ENCODE data around the gene TEDDM1. TPM values are rescaled to one million over a fixed set of nuclear protein-coding genes. Genes with fewer than 3 reads are reported as not detected.
A peak's percentile ranks its signal among the peaks of the same experiment; 100 is the strongest.

The TEDDM1 gene
- total and polyA plus RNA-seq, 10 donors = not detected

GRCh38 chr1:182428043-182428442 is 27.6 kb upstream of the TEDDM1 start:
- no peak for DNase-seq
- Histone ChIP-seq H3K4me3 (no peak overlapping the region), H3K9me3 (no peaks in the 10 kb centered on the region), H3K36me3 (no peaks in the 10 kb centered on the region), H3K27me3 (replicated peaks in 1 of 7) (no peaks in the 10 kb centered on the region), H3K4me1 (peaks cover 0 to 12% (median 2%) of the 10 kb centered on the region in 6 donors), H3K27ac (no peak overlapping the region)
- 77 to 96% (median 89%) methylated on average over 2 of the region's 2 CpGs for WGBS, 5 donors
- TF ChIP-seq POLR2A (IDR thresholded peaks at IDR 0.05) (no peak), POLR2AphosphoS5 (IDR thresholded peaks at IDR 0.05) (no peak)
- TF ChIP-seq, protein P1, sequence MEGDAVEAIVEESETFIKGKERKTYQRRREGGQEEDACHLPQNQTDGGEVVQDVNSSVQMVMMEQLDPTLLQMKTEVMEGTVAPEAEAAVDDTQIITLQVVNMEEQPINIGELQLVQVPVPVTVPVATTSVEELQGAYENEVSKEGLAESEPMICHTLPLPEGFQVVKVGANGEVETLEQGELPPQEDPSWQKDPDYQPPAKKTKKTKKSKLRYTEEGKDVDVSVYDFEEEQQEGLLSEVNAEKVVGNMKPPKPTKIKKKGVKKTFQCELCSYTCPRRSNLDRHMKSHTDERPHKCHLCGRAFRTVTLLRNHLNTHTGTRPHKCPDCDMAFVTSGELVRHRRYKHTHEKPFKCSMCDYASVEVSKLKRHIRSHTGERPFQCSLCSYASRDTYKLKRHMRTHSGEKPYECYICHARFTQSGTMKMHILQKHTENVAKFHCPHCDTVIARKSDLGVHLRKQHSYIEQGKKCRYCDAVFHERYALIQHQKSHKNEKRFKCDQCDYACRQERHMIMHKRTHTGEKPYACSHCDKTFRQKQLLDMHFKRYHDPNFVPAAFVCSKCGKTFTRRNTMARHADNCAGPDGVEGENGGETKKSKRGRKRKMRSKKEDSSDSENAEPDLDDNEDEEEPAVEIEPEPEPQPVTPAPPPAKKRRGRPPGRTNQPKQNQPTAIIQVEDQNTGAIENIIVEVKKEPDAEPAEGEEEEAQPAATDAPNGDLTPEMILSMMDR (IDR thresholded peaks at IDR 0.05 in 8 of 11, conservative IDR thresholded peaks at IDR 0.05 in 3 of 11) = no peak
- intact Hi-C loops (cut with DNase I; ENCODE audit: low total_unique reads) = no loop called here

DNA sequence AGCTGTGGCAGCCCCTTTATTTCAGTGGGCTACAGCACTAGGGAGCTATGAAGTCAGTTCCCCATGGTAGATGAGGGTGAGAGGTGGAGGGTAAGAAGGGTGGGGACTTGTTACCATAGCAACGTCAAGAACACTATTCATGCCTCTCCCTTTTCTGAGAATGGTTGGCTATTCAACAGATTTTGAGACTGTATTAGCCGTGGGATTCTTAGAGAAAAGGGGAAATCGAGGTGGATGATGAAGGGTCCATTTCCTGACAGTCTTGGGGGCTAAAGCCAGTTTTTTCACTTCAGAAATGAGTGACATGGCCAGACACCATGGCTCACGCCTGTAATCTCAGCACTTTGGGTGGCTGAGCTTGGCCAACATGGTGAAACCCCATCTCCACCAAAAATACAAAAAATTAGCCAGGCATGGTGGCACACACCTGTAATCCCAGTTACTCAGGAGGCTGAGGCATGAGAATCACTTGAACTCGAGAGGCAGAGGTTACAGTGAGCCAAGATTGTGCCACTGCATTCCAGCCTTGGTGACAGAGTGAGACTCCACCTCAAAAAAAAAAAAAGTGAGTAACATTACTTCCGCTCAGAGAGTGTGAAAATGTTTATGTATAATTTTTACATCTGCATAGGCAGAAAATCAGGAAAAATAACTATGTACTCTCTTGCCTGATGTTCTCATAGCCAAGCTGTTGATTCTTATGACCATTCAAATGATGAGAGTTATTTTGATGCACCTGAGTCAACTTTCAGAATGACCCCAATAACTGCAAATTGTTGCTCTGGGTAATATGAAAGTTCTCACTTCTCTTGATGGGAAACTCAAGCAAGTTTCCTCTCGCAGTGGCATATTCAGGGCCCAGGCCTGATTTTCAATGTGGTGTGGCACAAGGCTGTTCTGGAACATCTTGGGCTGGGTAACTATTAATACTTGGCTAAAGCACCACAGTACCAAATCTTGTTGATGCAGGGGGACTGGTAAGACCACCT is 26.3 kb upstream of the TEDDM1 start:
- Histone ChIP-seq H3K36me3 (no peaks in the 10 kb centered on the region), H3K9me3 (no peaks in the 10 kb centered on the region), H3K27me3 (replicated peaks in 1 of 7) (no peaks in the 10 kb centered on the region), H3K27ac (peak overlapping the region in 1 of 8 donors; percentile 46), H3K4me1 (peaks cover 0 to 12% (median 2%) of the 10 kb centered on the region in 6 donors), H3K4me3 (no peak overlapping the region)
- intact Hi-C loops (cut with DNase I; ENCODE audit: low total_unique reads) = no loop called here
- DNase-seq = no peak
- WGBS, 5 donors = 59 to 74% (median 64%) methylated on average over 7 of the region's 7 CpGs
- TF ChIP-seq POLR2AphosphoS5 (IDR thresholded peaks at IDR 0.05) (no peak), POLR2A (IDR thresholded peaks at IDR 0.05) (no peak)
- TF ChIP-seq, protein P1 (IDR thresholded peaks at IDR 0.05 in 8 of 11, conservative IDR thresholded peaks at IDR 0.05 in 3 of 11) = no peak

DNA sequence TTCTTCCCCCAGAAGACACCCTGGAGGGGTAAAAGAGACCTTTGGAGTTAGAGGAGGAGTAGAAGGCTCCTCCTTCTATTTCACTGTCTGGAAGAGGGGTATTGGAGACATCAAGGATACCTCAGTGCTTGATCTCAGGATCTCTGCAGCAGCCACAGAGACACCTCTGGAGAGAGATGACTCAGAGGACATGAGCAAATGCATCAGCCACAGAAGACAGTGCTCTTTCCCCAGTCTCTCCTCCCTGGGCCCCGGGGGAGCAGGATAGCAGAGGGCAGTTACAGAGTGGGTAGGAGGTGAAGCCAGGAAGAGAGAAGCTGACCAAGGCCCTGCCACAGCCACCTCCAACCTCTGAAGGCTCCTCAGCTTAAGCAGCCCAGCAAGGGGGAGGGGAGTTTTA is 15.3 kb upstream of the TEDDM1 start:
- Histone ChIP-seq H3K4me1 (no peaks in the 10 kb centered on the region), H3K36me3 (no peaks in the 10 kb centered on the region), H3K9me3 (no peaks in the 10 kb centered on the region), H3K4me3 (no peak overlapping the region), H3K27me3 (replicated peaks in 1 of 7) (peaks cover 0 to 27% (median 0%) of the 10 kb centered on the region in 7 donors), H3K27ac (no peak overlapping the region)
- intact Hi-C loops (cut with DNase I; ENCODE audit: low total_unique reads) = no loop called here
- 41 to 79% (median 73%) methylated on average over 1 of the region's 1 CpG for WGBS, 5 donors
- TF ChIP-seq POLR2AphosphoS5 (IDR thresholded peaks at IDR 0.05) = no peak
- DNase-seq = no peak

GRCh38 chr1:182413969-182414368 is 13.5 kb upstream of the TEDDM1 start:
- H3K9me3 ChIP-seq = no peaks in the 10 kb centered on the region
- no peaks in the 10 kb centered on the region for H3K4me1 ChIP-seq
- no peak overlapping the region for H3K27ac ChIP-seq
- 81 to 86% (median 83%) methylated on average over 6 of the region's 6 CpGs for WGBS, 5 donors
- intact Hi-C loops (cut with DNase I; ENCODE audit: low total_unique reads) = no loop called here
- no peak for DNase-seq
- H3K36me3 ChIP-seq = no peaks in the 10 kb centered on the region
- TF ChIP-seq POLR2AphosphoS5 (IDR thresholded peaks at IDR 0.05) (no peak), POLR2A (IDR thresholded peaks at IDR 0.05) (no peak)
- TF ChIP-seq, protein P1 (IDR thresholded peaks at IDR 0.05 in 8 of 11, conservative IDR thresholded peaks at IDR 0.05 in 3 of 11) = no peak
- H3K4me3 ChIP-seq = no peak overlapping the region
- peaks cover 0 to 30% (median 0%) of the 10 kb centered on the region in 7 donors for H3K27me3 ChIP-seq (replicated peaks in 1 of 7)
